K562 (cell line): Measurements from ENCODE around the gene STUB1. TPM values are rescaled to one million over a fixed set of nuclear protein-coding genes. Genes with fewer than 3 reads are reported as not detected.

Source experiments
- GTF2F1 ChIP-seq: IDR thresholded peaks from 2 replicates; pipeline ENCODE4 v1.6.1; 2011; ENCODE audit warnings: low read depth, low read length, improper control_type of control experiment
- HDAC1 ChIP-seq, 2 experiments: fragments of 450-650 bp; IDR thresholded peaks; 2 replicates each; pipeline ENCODE4 v1.6.1; 2016 to 2017; ENCODE audit warnings: inconsistent platforms in 1 of 2, mild to moderate bottlenecking in 1 of 2, moderate library complexity in 1 of 2
- HEY1 ChIP-seq: fragments of 250-450 bp; sonication (Bioruptor Pico); IDR thresholded peaks from 2 replicates; pipeline ENCODE4 v1.5.0; 2020; ENCODE audit warnings: mild to moderate bottlenecking, moderate library complexity, borderline replicate concordance
- MAFF ChIP-seq: IDR thresholded peaks from 2 replicates; pipeline ENCODE4 v1.6.1; 2012; ENCODE audit warnings: low read length, improper control_type of control experiment
- NFATC3 ChIP-seq: fragments of 450-650 bp; IDR thresholded peaks from 2 replicates; pipeline ENCODE4 v1.6.1; 2017; ENCODE audit warnings: mild to moderate bottlenecking
- NFRKB ChIP-seq: fragments of 450-650 bp; IDR thresholded peaks from 2 replicates; pipeline ENCODE4 v1.6.1; 2016; ENCODE audit warnings: low read depth
- PCBP1 ChIP-seq: fragments of 200-400 bp; formaldehyde crosslinking; IDR thresholded peaks from 2 replicates; pipeline ENCODE4 v1.6.1; 2018; ENCODE audit warnings: mild to moderate bottlenecking, low read depth, low read length; ENCODE audit not compliant: poor library complexity, severe bottlenecking
- SMARCA5 ChIP-seq: fragments of 450-650 bp; IDR thresholded peaks from 2 replicates; pipeline ENCODE4 v1.6.1; 2016
- SRSF1 ChIP-seq: fragments of 200-400 bp; formaldehyde crosslinking; IDR thresholded peaks from 2 replicates; pipeline ENCODE4 v1.6.1; 2017; ENCODE audit warnings: mild to moderate bottlenecking, low read depth, low read length, moderate library complexity
- TGIF2 ChIP-seq: sonication (generic); formaldehyde crosslinking; IDR thresholded peaks from 2 replicates; pipeline ENCODE4 v1.8.1; 2022; ENCODE audit warnings: mild to moderate bottlenecking, missing genetic modification reagents, moderate library complexity
- ZBTB1 ChIP-seq: sonication (generic); formaldehyde crosslinking; IDR thresholded peaks from 2 replicates; pipeline ENCODE4 v1.8.1; 2023; ENCODE audit warnings: missing genetic modification reagents, low read depth, mild to moderate bottlenecking, borderline replicate concordance
- ZC3H8 ChIP-seq: fragments of 450-650 bp; IDR thresholded peaks from 2 replicates; pipeline ENCODE4 v1.6.1; 2017
- ZNF232 ChIP-seq: sonication (generic); formaldehyde crosslinking; IDR thresholded peaks from 2 replicates; pipeline ENCODE4 v1.8.0; 2022; ENCODE audit warnings: mild to moderate bottlenecking, missing genetic modification reagents
- polyA plus RNA-seq, 8 experiments: library from polyadenylated mRNA; depleted of rRNA in 4 of 8; stranded (reverse) in 5 of 8; unstranded in 3 of 8; fragments of >200 nt; fragmentation: Nextera tagmentation in 2 of 8; fragmentation: Illumina TruSeq in 1 of 8; extraction: Ambion mirVana in 2 of 8; extraction: Trizol in 1 of 8; gene quantifications; 2 replicates each; pipeline versions ENCODE4 v1.2.1 to v1.2.3, GENCODE V29; 2011 to 2014; ENCODE audit warnings: inconsistent platforms in 1 of 8, missing spikeins in 1 of 8
- total RNA-seq, 7 experiments: library from RNA; depleted of rRNA in 6 of 7; stranded (reverse); fragments of >200 nt in 6 of 7; fragmentation: Illumina TruSeq in 2 of 7; extraction: Trizol in 2 of 7; gene quantifications; 2 replicates each; pipeline versions ENCODE4 v1.2.1 to v1.2.3, GENCODE V29; 2011 to 2021; ENCODE audit warnings: low replicate concordance in 1 of 7
- TF ChIP-seq, protein P1 (sequence below): fragments of 450-650 bp; IDR thresholded peaks from 2 replicates; pipeline ENCODE4 v1.6.1; 2016; ENCODE audit warnings: mild to moderate bottlenecking
- TF ChIP-seq, protein P2 (sequence below): fragments of 450-650 bp; IDR thresholded peaks from 2 replicates; pipeline ENCODE4 v1.6.1; 2016; ENCODE audit warnings: borderline replicate concordance
- TF ChIP-seq, protein P3 (sequence below): fragments of 250-450 bp; sonication (Bioruptor Pico); IDR thresholded peaks from 2 replicates; pipeline ENCODE4 v1.5.0; 2022; ENCODE audit warnings: mild to moderate bottlenecking
- TF ChIP-seq, protein P4 (sequence below): fragments of 250-450 bp; sonication (Bioruptor Pico); IDR thresholded peaks from 2 replicates; pipeline ENCODE4 v1.5.0; 2020; ENCODE audit warnings: mild to moderate bottlenecking, borderline replicate concordance

Gene STUB1
- total and polyA plus RNA-seq, 9 of the 15 experiments (the other 6 are each of a cell fraction or from before 2014, with no cell fraction given), result 10.6 to 251 (median 152) TPM

DNA sequence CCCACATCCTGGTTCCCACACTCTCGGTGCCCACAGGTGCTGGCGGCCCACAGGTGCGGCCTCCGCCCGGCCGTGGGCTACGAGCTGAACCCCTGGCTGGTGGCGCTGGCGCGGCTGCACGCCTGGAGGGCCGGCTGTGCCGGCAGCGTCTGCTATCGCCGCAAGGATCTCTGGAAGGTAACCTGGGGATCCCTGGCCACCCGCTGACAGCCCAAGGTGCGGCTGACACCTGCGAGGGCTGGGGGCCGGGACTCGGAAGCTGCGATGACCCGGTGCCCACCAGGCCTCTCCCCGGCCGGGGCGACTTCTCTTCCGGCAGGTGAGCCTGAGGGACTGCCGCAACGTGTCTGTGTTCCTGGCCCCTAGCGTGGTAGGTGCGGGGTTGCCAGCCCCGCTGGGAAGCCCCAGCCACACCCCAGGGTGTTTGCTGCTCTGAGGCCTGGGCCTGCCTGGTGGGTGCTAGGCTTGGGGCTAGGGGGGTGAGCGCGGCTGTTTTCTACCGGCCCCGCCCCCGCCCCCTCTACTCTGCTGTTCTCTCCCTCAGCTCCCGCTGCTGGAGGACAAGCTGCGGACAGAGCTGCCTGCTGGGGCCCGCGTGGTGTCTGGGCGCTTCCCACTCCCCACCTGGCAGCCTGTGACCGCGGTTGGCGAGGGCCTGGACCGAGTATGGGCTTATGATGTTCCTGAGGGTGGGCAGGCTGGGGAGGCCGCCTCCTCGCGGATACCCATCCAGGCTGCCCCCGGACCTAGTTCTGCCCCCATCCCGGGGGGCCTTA lies 41.7 kb downstream of the STUB1 start (continued):
- TF ChIP-seq SRSF1 (no peak), NFATC3 (no peak), ZNF232 (CRISPR knock-in tag) (peak; percentile 55; the same call in 1 of the 2 replicates), MAFF (no peak), ZC3H8 (no peak), TGIF2 (no peak), HEY1 (no peak), PCBP1 (peak; percentile 82), ZBTB1 (CRISPR knock-in tag) (0 out of 2 replicates have a peak, but pooled peaks have one; percentile 55), HDAC1 (IDR thresholded peaks at IDR 0.05) (peak in 1 of 2 experiments; percentile 61; a peak in 1 of 4 replicates), NFRKB (no peak), SMARCA5 (no peak), GTF2F1 (no peak)
- TF ChIP-seq, protein P1, sequence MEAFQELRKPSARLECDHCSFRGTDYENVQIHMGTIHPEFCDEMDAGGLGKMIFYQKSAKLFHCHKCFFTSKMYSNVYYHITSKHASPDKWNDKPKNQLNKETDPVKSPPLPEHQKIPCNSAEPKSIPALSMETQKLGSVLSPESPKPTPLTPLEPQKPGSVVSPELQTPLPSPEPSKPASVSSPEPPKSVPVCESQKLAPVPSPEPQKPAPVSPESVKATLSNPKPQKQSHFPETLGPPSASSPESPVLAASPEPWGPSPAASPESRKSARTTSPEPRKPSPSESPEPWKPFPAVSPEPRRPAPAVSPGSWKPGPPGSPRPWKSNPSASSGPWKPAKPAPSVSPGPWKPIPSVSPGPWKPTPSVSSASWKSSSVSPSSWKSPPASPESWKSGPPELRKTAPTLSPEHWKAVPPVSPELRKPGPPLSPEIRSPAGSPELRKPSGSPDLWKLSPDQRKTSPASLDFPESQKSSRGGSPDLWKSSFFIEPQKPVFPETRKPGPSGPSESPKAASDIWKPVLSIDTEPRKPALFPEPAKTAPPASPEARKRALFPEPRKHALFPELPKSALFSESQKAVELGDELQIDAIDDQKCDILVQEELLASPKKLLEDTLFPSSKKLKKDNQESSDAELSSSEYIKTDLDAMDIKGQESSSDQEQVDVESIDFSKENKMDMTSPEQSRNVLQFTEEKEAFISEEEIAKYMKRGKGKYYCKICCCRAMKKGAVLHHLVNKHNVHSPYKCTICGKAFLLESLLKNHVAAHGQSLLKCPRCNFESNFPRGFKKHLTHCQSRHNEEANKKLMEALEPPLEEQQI, result no peak
- TF ChIP-seq, protein P2, sequence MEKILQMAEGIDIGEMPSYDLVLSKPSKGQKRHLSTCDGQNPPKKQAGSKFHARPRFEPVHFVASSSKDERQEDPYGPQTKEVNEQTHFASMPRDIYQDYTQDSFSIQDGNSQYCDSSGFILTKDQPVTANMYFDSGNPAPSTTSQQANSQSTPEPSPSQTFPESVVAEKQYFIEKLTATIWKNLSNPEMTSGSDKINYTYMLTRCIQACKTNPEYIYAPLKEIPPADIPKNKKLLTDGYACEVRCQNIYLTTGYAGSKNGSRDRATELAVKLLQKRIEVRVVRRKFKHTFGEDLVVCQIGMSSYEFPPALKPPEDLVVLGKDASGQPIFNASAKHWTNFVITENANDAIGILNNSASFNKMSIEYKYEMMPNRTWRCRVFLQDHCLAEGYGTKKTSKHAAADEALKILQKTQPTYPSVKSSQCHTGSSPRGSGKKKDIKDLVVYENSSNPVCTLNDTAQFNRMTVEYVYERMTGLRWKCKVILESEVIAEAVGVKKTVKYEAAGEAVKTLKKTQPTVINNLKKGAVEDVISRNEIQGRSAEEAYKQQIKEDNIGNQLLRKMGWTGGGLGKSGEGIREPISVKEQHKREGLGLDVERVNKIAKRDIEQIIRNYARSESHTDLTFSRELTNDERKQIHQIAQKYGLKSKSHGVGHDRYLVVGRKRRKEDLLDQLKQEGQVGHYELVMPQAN, result peak; percentile 14; the same call in 1 of the 2 replicates
- TF ChIP-seq, protein P3, sequence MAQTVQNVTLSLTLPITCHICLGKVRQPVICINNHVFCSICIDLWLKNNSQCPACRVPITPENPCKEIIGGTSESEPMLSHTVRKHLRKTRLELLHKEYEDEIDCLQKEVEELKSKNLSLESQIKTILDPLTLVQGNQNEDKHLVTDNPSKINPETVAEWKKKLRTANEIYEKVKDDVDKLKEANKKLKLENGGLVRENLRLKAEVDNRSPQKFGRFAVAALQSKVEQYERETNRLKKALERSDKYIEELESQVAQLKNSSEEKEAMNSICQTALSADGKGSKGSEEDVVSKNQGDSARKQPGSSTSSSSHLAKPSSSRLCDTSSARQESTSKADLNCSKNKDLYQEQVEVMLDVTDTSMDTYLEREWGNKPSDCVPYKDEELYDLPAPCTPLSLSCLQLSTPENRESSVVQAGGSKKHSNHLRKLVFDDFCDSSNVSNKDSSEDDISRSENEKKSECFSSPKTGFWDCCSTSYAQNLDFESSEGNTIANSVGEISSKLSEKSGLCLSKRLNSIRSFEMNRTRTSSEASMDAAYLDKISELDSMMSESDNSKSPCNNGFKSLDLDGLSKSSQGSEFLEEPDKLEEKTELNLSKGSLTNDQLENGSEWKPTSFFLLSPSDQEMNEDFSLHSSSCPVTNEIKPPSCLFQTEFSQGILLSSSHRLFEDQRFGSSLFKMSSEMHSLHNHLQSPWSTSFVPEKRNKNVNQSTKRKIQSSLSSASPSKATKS (CRISPR knock-in tag), result no peak
- TF ChIP-seq, protein P4, sequence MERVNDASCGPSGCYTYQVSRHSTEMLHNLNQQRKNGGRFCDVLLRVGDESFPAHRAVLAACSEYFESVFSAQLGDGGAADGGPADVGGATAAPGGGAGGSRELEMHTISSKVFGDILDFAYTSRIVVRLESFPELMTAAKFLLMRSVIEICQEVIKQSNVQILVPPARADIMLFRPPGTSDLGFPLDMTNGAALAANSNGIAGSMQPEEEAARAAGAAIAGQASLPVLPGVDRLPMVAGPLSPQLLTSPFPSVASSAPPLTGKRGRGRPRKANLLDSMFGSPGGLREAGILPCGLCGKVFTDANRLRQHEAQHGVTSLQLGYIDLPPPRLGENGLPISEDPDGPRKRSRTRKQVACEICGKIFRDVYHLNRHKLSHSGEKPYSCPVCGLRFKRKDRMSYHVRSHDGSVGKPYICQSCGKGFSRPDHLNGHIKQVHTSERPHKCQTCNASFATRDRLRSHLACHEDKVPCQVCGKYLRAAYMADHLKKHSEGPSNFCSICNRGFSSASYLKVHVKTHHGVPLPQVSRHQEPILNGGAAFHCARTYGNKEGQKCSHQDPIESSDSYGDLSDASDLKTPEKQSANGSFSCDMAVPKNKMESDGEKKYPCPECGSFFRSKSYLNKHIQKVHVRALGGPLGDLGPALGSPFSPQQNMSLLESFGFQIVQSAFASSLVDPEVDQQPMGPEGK (CRISPR knock-in tag), result no peak
